Measurements from ENCODE around the gene DNHD1. TPM values are rescaled to one million over a fixed set of nuclear protein-coding genes. Genes with fewer than 3 reads are reported as not detected.
A peak's percentile ranks its signal among the peaks of the same experiment; 100 is the strongest.

DNHD1 gene
- total and polyA plus RNA-seq, 2 of the 13 experiments (the other 11 are each of a cell fraction or from before 2014, with no cell fraction given): 2.7 to 9.3 TPM

- TF ChIP-seq HMGXB4 (CRISPR knock-in tag; IDR thresholded peaks at IDR 0.05; ENCODE audit: borderline replicate concordance in 1 of 2, low read depth in 1 of 2) (peak; percentile 12 to 44; a peak in 2 of 4 replicates), KMT2A (CRISPR knock-in tag; IDR thresholded peaks at IDR 0.05) (0 out of 2 replicates have a peak, but pooled peaks have one; percentile 22), TBX2 (CRISPR knock-in tag; IDR thresholded peaks at IDR 0.05; ENCODE audit: borderline replicate concordance) (peak; percentile 47; the same call in 1 of the 2 replicates), RXRB (CRISPR knock-in tag; IDR thresholded peaks at IDR 0.05; ENCODE audit: borderline replicate concordance) (no peak), NFYB (CRISPR knock-in tag; IDR thresholded peaks at IDR 0.05) (no peak), ZBTB26 (CRISPR knock-in tag; IDR thresholded peaks at IDR 0.05; ENCODE audit: borderline replicate concordance) (0 out of 2 replicates have a peak, but pooled peaks have one; percentile 17), ZNF44 (CRISPR knock-in tag; IDR thresholded peaks at IDR 0.05) (no peak), ZNF709 (CRISPR knock-in tag; IDR thresholded peaks at IDR 0.05) (no peak), ZNF205 (CRISPR knock-in tag; IDR thresholded peaks at IDR 0.05) (no peak), ZSCAN22 (CRISPR knock-in tag; IDR thresholded peaks at IDR 0.05) (peak; percentile 95), ZNF569 (CRISPR knock-in tag; IDR thresholded peaks at IDR 0.05; ENCODE audit: borderline replicate concordance) (no peak), MEF2D (CRISPR knock-in tag; IDR thresholded peaks at IDR 0.05) (no peak), AHR (CRISPR knock-in tag; IDR thresholded peaks at IDR 0.05) (no peak), TAF1 (CRISPR knock-in tag; IDR thresholded peaks at IDR 0.05) (no peak), ZNF101 (CRISPR knock-in tag; IDR thresholded peaks at IDR 0.05; ENCODE audit: borderline replicate concordance, low read depth) (no peak)
- TF ChIP-seq, protein P1, sequence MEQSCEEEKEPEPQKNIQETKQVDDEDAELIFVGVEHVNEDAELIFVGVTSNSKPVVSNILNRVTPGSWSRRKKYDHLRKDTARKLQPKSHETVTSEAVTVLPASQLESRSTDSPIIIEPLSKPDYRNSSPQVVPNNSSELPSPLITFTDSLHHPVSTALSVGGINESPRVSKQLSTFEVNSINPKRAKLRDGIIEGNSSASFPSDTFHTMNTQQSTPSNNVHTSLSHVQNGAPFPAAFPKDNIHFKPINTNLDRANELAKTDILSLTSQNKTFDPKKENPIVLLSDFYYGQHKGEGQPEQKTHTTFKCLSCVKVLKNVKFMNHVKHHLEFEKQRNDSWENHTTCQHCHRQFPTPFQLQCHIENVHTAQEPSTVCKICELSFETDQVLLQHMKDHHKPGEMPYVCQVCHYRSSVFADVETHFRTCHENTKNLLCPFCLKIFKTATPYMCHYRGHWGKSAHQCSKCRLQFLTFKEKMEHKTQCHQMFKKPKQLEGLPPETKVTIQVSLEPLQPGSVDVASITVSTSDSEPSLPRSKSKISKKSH (CRISPR knock-in tag; IDR thresholded peaks at IDR 0.05; ENCODE audit: borderline replicate concordance): 0 out of 2 replicates have a peak, but pooled peaks have one; percentile 74
- TF ChIP-seq, protein P2, sequence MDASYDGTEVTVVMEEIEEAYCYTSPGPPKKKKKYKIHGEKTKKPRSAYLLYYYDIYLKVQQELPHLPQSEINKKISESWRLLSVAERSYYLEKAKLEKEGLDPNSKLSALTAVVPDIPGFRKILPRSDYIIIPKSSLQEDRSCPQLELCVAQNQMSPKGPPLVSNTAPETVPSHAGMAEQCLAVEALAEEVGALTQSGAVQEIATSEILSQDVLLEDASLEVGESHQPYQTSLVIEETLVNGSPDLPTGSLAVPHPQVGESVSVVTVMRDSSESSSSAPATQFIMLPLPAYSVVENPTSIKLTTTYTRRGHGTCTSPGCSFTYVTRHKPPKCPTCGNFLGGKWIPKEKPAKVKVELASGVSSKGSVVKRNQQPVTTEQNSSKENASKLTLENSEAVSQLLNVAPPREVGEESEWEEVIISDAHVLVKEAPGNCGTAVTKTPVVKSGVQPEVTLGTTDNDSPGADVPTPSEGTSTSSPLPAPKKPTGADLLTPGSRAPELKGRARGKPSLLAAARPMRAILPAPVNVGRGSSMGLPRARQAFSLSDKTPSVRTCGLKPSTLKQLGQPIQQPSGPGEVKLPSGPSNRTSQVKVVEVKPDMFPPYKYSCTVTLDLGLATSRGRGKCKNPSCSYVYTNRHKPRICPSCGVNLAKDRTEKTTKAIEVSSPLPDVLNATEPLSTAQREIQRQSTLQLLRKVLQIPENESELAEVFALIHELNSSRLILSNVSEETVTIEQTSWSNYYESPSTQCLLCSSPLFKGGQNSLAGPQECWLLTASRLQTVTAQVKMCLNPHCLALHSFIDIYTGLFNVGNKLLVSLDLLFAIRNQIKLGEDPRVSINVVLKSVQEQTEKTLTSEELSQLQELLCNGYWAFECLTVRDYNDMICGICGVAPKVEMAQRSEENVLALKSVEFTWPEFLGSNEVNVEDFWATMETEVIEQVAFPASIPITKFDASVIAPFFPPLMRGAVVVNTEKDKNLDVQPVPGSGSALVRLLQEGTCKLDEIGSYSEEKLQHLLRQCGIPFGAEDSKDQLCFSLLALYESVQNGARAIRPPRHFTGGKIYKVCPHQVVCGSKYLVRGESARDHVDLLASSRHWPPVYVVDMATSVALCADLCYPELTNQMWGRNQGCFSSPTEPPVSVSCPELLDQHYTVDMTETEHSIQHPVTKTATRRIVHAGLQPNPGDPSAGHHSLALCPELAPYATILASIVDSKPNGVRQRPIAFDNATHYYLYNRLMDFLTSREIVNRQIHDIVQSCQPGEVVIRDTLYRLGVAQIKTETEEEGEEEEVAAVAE (CRISPR knock-in tag; IDR thresholded peaks at IDR 0.05; ENCODE audit: borderline replicate concordance): no peak
- TF ChIP-seq, protein P3, sequence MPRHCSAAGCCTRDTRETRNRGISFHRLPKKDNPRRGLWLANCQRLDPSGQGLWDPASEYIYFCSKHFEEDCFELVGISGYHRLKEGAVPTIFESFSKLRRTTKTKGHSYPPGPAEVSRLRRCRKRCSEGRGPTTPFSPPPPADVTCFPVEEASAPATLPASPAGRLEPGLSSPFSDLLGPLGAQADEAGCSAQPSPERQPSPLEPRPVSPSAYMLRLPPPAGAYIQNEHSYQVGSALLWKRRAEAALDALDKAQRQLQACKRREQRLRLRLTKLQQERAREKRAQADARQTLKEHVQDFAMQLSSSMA (CRISPR knock-in tag; IDR thresholded peaks at IDR 0.05): no peak
These were observed 107.1 kb downstream of the DNHD1 start (continued) for GRCh38 chr11:6604081-6604626.

Measured in HepG2 (cell line).